PC-3 (cell line): ENCODE measurements around the gene NREP.

Source experiments
- EZH2 ChIP-seq: fragments of 300-600 bp; sonication (generic); IDR thresholded peaks from one replicate; pipeline ENCODE4 v1.6.1; 2017; ENCODE audit warnings: antibody characterized with exemption, mild to moderate bottlenecking, low read length; ENCODE audit not compliant: unreplicated experiment
- TF ChIP-seq, protein P1 (sequence below): fragments of 300-600 bp; sonication (generic); conservative IDR thresholded peaks from 2 replicates; pipeline ENCODE4 v1.5.1; 2017; ENCODE audit warnings: antibody characterized with exemption, low read depth, mild to moderate bottlenecking, low read length

GRCh38 chr5:111720333-111720890, 36.6 kb downstream of the NREP start:
- TF ChIP-seq, protein P1, sequence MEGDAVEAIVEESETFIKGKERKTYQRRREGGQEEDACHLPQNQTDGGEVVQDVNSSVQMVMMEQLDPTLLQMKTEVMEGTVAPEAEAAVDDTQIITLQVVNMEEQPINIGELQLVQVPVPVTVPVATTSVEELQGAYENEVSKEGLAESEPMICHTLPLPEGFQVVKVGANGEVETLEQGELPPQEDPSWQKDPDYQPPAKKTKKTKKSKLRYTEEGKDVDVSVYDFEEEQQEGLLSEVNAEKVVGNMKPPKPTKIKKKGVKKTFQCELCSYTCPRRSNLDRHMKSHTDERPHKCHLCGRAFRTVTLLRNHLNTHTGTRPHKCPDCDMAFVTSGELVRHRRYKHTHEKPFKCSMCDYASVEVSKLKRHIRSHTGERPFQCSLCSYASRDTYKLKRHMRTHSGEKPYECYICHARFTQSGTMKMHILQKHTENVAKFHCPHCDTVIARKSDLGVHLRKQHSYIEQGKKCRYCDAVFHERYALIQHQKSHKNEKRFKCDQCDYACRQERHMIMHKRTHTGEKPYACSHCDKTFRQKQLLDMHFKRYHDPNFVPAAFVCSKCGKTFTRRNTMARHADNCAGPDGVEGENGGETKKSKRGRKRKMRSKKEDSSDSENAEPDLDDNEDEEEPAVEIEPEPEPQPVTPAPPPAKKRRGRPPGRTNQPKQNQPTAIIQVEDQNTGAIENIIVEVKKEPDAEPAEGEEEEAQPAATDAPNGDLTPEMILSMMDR, result no peak
- TF ChIP-seq EZH2, result no peak
